ENCODE measurements around the gene ADCY2.

- TF ChIP-seq EP300 (IDR thresholded peaks at IDR 0.05) (no peak), CTCF (IDR thresholded peaks at IDR 0.05) (no peak), POLR2A (IDR thresholded peaks at IDR 0.05) (no peak)
Observed at GRCh38 chr5:7664208-7664607, 268.3 kb downstream of the ADCY2 start.
